Endothelial cell of umbilical vein (primary cell): ENCODE measurements around the gene KPNB1. TPM values are rescaled to one million over a fixed set of nuclear protein-coding genes. Genes with fewer than 3 reads are reported as not detected.

Source experiments
- BruUV-seq: library from RNA; stranded (reverse); fragments of 400-500 nt; replicated peaks from 2 replicates; lab custom pipeline; 2021; lab: Mats Ljungman, UMichigan
- CTCF ChIA-PET: fragments of 300-600, 350-600 bp; sonication (Branson Sonifier 250); formaldehyde crosslinking; loops from one replicate; lab custom pipeline; 2021; ENCODE audit warnings: antibody characterized with exemption, inconsistent platforms; lab: Charles Lee
- POLR2A ChIA-PET: fragments of 300-600, 350-600 bp; sonication (Branson Sonifier 250); formaldehyde crosslinking; loops from one replicate; lab custom pipeline; 2021; ENCODE audit warnings: antibody characterized with exemption, inconsistent platforms; lab: Charles Lee
- DNase-seq: peaks from one replicate; pipeline ENCODE4 v3.0.0-alpha.2; 2011; ENCODE audit warnings: low read depth, low spot score
- FAIRE-seq: peaks from 2 replicates; lab custom pipeline; 2011; peaks lifted over from hg19 to GRCh38; lab: Jason Lieb, UNC
- H2AFZ ChIP-seq: 2 replicates; pipeline ENCODE4 v1.6.0; 2012; ENCODE audit warnings: low read depth, low read length, control low read depth, inconsistent platforms
- H3K27ac ChIP-seq: 2 replicates; pipeline ENCODE4 v1.5.1; 2011; ENCODE audit warnings: low read depth, mild to moderate bottlenecking, control low read depth, low read length, moderate library complexity; ENCODE audit not compliant: insufficient read depth
- H3K27me3 ChIP-seq, 2 experiments: 2 replicates each; pipeline versions ENCODE4 v1.6.0 to v1.6.1; 2011; ENCODE audit warnings: low read length in 2 of 2, mixed read lengths in 1 of 2; ENCODE audit not compliant: control insufficient read depth in 2 of 2, insufficient read depth in 2 of 2
- H3K36me3 ChIP-seq, 2 experiments: 2 replicates in 1 of 2; 3 replicates in 1 of 2; pipeline ENCODE4 v1.5.1; 2011; ENCODE audit warnings: low read length in 2 of 2, mild to moderate bottlenecking in 1 of 2, moderate library complexity in 1 of 2; ENCODE audit not compliant: control insufficient read depth in 2 of 2, insufficient read depth in 2 of 2; ENCODE audit errors: extremely low read depth in 1 of 2
- H3K4me1 ChIP-seq: 3 replicates; pipeline ENCODE4 v1.5.1; 2011; ENCODE audit warnings: mild to moderate bottlenecking, low read length; ENCODE audit not compliant: control insufficient read depth, insufficient read depth; ENCODE audit errors: extremely low read depth
- H3K4me2 ChIP-seq: 2 replicates; pipeline ENCODE4 v1.6.1; 2011; ENCODE audit warnings: low read length, control low read depth, mixed read lengths; ENCODE audit not compliant: insufficient read depth
- H3K4me3 ChIP-seq, 3 experiments: fragments of 200-600 bp in 1 of 3; sonication (generic), shearing (Covaris generic) in 1 of 3; replicated peaks in 1 of 3; 2 replicates each; pipeline ENCODE4 v1.5.1; 2011 to 2016; ENCODE audit warnings: control low read depth in 3 of 3, low read length in 3 of 3, mild to moderate bottlenecking in 2 of 3, inconsistent platforms in 1 of 3, low read depth in 1 of 3, moderate library complexity in 1 of 3; ENCODE audit not compliant: insufficient read depth in 1 of 3
- H3K79me2 ChIP-seq: 2 replicates; pipeline ENCODE4 v1.6.0; 2012; ENCODE audit warnings: low read length, inconsistent platforms; ENCODE audit not compliant: control insufficient read depth, insufficient read depth
- H3K9ac ChIP-seq: replicated peaks from 2 replicates; pipeline ENCODE3; 2011; ENCODE audit warnings: low read length, control low read depth; ENCODE audit not compliant: insufficient read depth; ENCODE audit errors: extremely low read depth
- H3K9me1 ChIP-seq: replicated peaks from 3 replicates; pipeline ENCODE4 v1.6.0; 2011; ENCODE audit warnings: mild to moderate bottlenecking, low read length; ENCODE audit not compliant: control insufficient read depth, insufficient read depth; ENCODE audit errors: extremely low read depth
- H3K9me3 ChIP-seq: replicated peaks from 2 replicates; pipeline ENCODE4 v1.5.1; 2012; ENCODE audit warnings: low read length, inconsistent platforms; ENCODE audit not compliant: control insufficient read depth, insufficient read depth
- H4K20me1 ChIP-seq: replicated peaks from 2 replicates; pipeline ENCODE3; 2011; ENCODE audit warnings: mild to moderate bottlenecking, low read length; ENCODE audit not compliant: control insufficient read depth, insufficient read depth; ENCODE audit errors: extremely low read depth
- CTCF ChIP-seq, 2 donors: IDR thresholded peaks; 1 replicate in 1 of 2; 2 replicates in 1 of 2; pipeline ENCODE4 v1.5.1; 2011; ENCODE audit warnings: low read length in 2 of 2, mild to moderate bottlenecking in 2 of 2, moderate library complexity in 2 of 2, control low read depth in 1 of 2, inconsistent platforms in 1 of 2, low read depth in 1 of 2; ENCODE audit not compliant: insufficient read depth in 1 of 2; ENCODE audit errors: extremely low read depth in 1 of 2
- EZH2 ChIP-seq: IDR thresholded peaks from 2 replicates; pipeline ENCODE4 v1.6.1; 2012; ENCODE audit warnings: borderline replicate concordance, low read depth, mild to moderate bottlenecking, moderate library complexity, low read length, inconsistent platforms; ENCODE audit not compliant: severe bottlenecking
- FOS ChIP-seq: IDR thresholded peaks from 2 replicates; pipeline ENCODE4 v1.6.1; 2011; ENCODE audit warnings: mild to moderate bottlenecking, low read length, moderate library complexity, borderline replicate concordance; ENCODE audit not compliant: insufficient read depth
- GATA2 ChIP-seq: IDR thresholded peaks from 2 replicates; pipeline ENCODE4 v1.7.0; 2011; ENCODE audit warnings: low read depth, mild to moderate bottlenecking, moderate library complexity, mixed read lengths, low read length; ENCODE audit not compliant: insufficient read length, insufficient read depth
- JUN ChIP-seq: IDR thresholded peaks from 2 replicates; pipeline ENCODE4 v1.6.1; 2011; ENCODE audit warnings: borderline replicate concordance, low read depth; ENCODE audit not compliant: insufficient read length, insufficient read depth
- MAX ChIP-seq: IDR thresholded peaks from 2 replicates; pipeline ENCODE4 v1.6.1; 2011; ENCODE audit not compliant: insufficient read depth, insufficient read length
- MYC ChIP-seq: IDR thresholded peaks from one replicate; pipeline ENCODE4 v1.6.1; 2011; ENCODE audit warnings: mild to moderate bottlenecking, low read depth, low read length
- POLR2A ChIP-seq: IDR thresholded peaks from 2 replicates; pipeline ENCODE4 v1.6.1; 2012; ENCODE audit warnings: low read depth, mild to moderate bottlenecking, control low read depth, low read length
- POLR2AphosphoS5 ChIP-seq: IDR thresholded peaks from 2 replicates; pipeline ENCODE4 v1.6.1; 2012; ENCODE audit warnings: low read depth, mild to moderate bottlenecking, control low read depth, low read length, moderate library complexity; ENCODE audit not compliant: insufficient read depth
- dilution Hi-C: fragments of 300-500 bp; cut with MboI; formaldehyde crosslinking; loops from one replicate; pipeline ENCODE4 v1.15.0; 2019; ENCODE audit warnings: low sequenced_read_pairs; ENCODE audit not compliant: extremely low pct_ligation_motif_present
- intact Hi-C: fragments of 100-400 bp; cut with micrococcal nuclease; formaldehyde crosslinking; loops from one replicate; pipeline ENCODE4 v1.10.0; 2022
- polyA plus RNA-seq, 4 experiments: library from polyadenylated mRNA; depleted of rRNA in 3 of 4; stranded (reverse) in 3 of 4; unstranded in 1 of 4; fragments of >200 nt; gene quantifications; 2 replicates each; pipeline versions ENCODE4 v1.2.1 to v1.2.3, GENCODE V29; 2011 to 2012; ENCODE audit warnings: missing spikeins in 1 of 4
- total RNA-seq: library from RNA; stranded (reverse); gene quantifications from 2 replicates; pipeline ENCODE4 v1.2.3, GENCODE V29; 2021

The KPNB1 gene
- total and polyA plus RNA-seq, 2 donors (not counting 3 experiments of a cell fraction or from before 2014, with no cell fraction given) = 119 to 495 TPM

- intact Hi-C loops (no loop called here), dilution Hi-C loops (no loop called here)
- no peaks in the 10 kb centered on the region for H3K4me1 ChIP-seq
- H3K9ac ChIP-seq = no peak overlapping the region
- peaks cover 0 to 3% of the 10 kb centered on the region in 2 experiments for H3K36me3 ChIP-seq
- H3K4me3 ChIP-seq = no peak overlapping the region
- peaks cover 26% of the 10 kb centered on the region in 2 experiments for H3K27me3 ChIP-seq
- no TSS peak for BruUV-seq
- H3K4me2 ChIP-seq = no peak overlapping the region
- H3K9me3 ChIP-seq = no peaks in the 10 kb centered on the region
- H4K20me1 ChIP-seq = no peaks in the 10 kb centered on the region
- H3K9me1 ChIP-seq = no peaks in the 10 kb centered on the region
- no peak overlapping the region for H3K27ac ChIP-seq
- DNase-seq (no peak), FAIRE-seq (no peak)
- no peak for TF ChIP-seq EZH2
- no peak for TF ChIP-seq JUN
- TF ChIP-seq CTCF (IDR thresholded peaks at IDR 0.05; ENCODE audit: extremely low read depth in 1 of 2, insufficient read depth in 1 of 2, low read depth in 1 of 2, low read length in 2 of 2) = no peak
- TF ChIP-seq POLR2A = no peak
- no peak for TF ChIP-seq MYC
- no peak for TF ChIP-seq MAX
- TF ChIP-seq FOS = no peak
- no peak for TF ChIP-seq GATA2
- no peak for TF ChIP-seq POLR2AphosphoS5
- no peak overlapping the region for H2AFZ ChIP-seq
- ChIA-PET POLR2A (no interaction called here), CTCF (no interaction called here)
- no peaks in the 10 kb centered on the region for H3K79me2 ChIP-seq
Measured at GRCh38 chr17:47715669-47716325, 66.1 kb downstream of the KPNB1 start.
